ENCODE data around the gene TTC13.

The TTC13 gene

DNA sequence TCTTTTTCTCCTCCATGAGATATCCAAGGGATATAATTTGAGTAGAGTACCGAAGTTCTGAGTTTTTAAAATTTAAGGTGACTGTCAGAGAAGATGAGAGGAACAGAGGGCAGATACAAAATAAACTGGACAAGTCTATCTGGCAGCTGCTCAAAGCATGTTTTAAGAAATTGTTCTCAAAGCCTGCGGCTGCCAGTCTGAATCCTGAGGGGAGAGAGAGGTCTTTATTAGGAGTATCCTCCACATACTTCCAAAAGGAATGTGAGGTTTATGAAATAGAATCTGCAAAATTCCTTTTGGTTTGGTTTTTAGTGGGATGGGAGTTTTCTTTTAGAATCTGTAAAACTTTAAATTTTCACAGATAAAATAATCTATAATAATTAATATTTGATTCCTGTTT lies 41.3 kb downstream of the TTC13 start:
- no peak for TF ChIP-seq CTCF (conservative IDR thresholded peaks at IDR 0.05; ENCODE audit: low read length)
- DNase-seq (ENCODE audit: low read depth) = peak; percentile 39
- H3K4me3 ChIP-seq (ENCODE audit: low read length) = no peak overlapping the region

DNA sequence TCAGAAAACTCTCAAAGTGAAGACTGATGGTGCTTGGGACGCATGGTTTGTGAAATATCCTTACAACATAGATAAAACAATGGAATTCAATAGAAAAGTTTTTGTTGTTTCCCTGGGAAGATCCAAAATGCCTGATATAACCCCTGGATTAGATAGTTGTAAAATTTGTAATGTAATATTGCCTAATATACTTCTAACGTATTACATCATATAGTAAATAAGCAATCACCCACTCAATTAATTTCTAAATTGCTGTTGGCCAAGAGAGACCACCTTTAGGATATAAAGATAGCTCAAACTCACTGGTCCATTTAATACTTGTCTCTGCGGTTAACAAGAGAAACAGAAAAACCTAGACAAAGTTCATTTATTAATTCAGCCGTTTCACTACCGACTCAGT lies 42.2 kb downstream of the TTC13 start:
- TF ChIP-seq CTCF (conservative IDR thresholded peaks at IDR 0.05; ENCODE audit: low read length) = no peak
- no peak overlapping the region for H3K4me3 ChIP-seq (ENCODE audit: low read length)
- no peak for DNase-seq (ENCODE audit: low read depth)

DNA sequence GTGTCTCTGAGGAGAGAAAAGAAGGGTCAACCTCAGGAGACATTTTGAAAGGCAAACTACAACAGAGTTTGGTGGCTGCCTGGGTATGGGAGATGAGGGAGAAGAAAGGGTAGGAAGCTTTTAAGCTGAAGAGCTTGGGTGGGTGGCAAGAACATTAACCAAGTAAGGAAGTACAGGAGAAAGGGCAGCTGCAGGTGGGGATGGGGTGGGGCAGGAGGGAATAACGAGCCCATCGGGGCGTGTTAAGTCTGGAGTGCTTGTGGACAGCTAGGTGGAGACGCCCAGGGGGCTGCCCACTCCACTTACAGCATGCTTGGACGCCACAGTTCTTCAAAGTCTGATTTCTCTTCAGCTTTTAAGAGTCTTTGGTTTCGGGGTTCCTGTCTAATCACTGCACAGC lies 42.8 kb downstream of the TTC13 start:
- no peak for TF ChIP-seq CTCF (conservative IDR thresholded peaks at IDR 0.05; ENCODE audit: low read length)
- DNase-seq (ENCODE audit: low read depth) = no peak
- H3K4me3 ChIP-seq (ENCODE audit: low read length) = no peak overlapping the region

DNA sequence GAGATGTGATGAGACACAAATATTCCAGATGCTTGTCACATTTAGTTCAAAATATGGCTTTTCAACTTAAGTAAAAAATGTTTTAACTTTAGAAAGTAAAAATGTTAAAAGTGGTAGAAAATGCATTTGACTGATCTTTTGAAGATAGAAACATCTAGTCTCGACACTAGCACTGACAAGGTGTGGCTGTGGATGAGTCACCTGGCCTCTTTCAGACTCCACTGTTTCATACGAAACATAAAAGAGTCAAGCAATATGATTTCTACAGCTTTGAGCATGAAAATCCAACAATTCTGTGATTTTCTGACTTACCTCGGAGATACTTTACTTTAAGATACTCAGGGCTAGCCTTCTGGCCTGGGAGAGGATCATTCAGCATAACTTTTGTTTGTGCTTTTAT lies 47.7 kb downstream of the TTC13 start:
- DNase-seq (ENCODE audit: low read depth) = no peak
- H3K4me3 ChIP-seq (ENCODE audit: low read length) = no peak overlapping the region
- no peak for TF ChIP-seq CTCF (conservative IDR thresholded peaks at IDR 0.05; ENCODE audit: low read length)

GRCh38 chr1:230926182-230926581 lies 52.5 kb downstream of the TTC13 start:
- H3K4me3 ChIP-seq (ENCODE audit: low read length) = no peak overlapping the region
- DNase-seq (ENCODE audit: low read depth) = no peak
- no peak for TF ChIP-seq CTCF (conservative IDR thresholded peaks at IDR 0.05; ENCODE audit: low read length)

GRCh38 chr1:230925608-230926007 lies 53.1 kb downstream of the TTC13 start:
- no peak for TF ChIP-seq CTCF (conservative IDR thresholded peaks at IDR 0.05; ENCODE audit: low read length)
- no peak overlapping the region for H3K4me3 ChIP-seq (ENCODE audit: low read length)
- no peak for DNase-seq (ENCODE audit: low read depth)

DNA sequence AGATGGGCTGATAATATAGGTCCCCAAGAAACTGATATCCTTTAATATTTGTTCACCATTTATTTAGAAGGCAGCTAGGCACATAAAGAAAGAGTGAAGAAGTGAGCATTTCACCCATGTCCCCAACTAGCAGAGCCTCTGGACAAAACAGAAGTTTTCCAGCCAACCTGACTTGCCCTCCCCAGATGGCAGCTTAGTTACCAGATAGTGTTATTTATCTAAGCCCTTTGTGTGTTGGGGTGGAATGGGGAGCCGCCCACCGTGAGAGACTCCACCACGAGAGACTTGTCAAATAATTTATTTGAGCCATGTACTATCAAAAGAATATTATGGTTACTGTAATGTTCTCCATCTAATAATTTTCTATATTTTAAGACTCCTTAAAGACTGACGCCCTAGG lies 55.5 kb downstream of the TTC13 start:
- no peak for DNase-seq (ENCODE audit: low read depth)
- H3K4me3 ChIP-seq (ENCODE audit: low read length) = no peak overlapping the region
- no peak for TF ChIP-seq CTCF (conservative IDR thresholded peaks at IDR 0.05; ENCODE audit: low read length)
